Stimulated activated CD4-positive, alpha-beta T cell treated with anti-CD3 and anti-CD28 coated beads, Interleukin-4, amount 100 ng/mL, for 48 hours (primary cell): ENCODE measurements around the gene MINK1.

Source experiments
- DNase-seq, 2 donors: peaks; one replicate each; pipeline ENCODE4 v3.0.0-alpha.2; 2020; ENCODE audit warnings: low read depth in 2 of 2

Gene MINK1

GRCh38 chr17:4872786-4873185, 39.6 kb downstream of the MINK1 start:
- no peak for DNase-seq

DNA sequence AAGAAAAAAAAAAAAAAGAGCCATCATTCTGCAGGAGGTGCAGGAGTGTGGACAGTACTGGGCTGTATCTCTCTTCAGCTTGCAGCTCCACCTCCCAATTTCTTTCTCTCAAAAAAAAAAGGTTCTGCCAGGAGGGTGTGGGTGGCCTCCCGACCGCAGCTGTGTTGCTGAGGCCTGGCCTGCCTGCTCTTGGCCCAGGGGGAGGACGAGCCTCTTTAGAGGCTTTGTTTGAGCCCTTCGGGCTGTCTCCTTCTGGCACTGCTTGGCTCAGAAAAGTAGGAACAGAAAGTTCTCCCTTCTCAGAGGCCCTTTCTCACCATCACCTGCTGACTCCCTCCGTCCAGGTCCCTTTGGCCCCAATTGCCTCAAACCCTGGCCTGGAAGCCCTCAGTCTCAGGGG, 43.9 kb downstream of the MINK1 start:
- no peak for DNase-seq

GRCh38 chr17:4879601-4880000, 46.5 kb downstream of the MINK1 start:
- no peak for DNase-seq

DNA sequence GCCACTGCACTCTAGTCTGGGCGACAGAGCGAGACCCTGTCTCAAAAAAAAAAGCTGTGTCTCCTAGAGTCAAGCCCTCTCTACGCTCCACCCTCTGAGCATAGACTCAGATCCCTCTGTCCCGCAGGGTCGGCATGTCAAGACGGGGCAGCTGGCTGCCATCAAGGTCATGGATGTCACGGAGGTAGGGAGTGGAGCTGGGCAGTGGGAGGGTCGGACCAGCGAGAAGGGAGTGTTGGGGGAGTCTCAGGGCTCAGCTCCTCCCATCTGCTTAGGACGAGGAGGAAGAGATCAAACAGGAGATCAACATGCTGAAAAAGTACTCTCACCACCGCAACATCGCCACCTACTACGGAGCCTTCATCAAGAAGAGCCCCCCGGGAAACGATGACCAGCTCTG, 47.7 kb downstream of the MINK1 start:
- no peak for DNase-seq

DNA sequence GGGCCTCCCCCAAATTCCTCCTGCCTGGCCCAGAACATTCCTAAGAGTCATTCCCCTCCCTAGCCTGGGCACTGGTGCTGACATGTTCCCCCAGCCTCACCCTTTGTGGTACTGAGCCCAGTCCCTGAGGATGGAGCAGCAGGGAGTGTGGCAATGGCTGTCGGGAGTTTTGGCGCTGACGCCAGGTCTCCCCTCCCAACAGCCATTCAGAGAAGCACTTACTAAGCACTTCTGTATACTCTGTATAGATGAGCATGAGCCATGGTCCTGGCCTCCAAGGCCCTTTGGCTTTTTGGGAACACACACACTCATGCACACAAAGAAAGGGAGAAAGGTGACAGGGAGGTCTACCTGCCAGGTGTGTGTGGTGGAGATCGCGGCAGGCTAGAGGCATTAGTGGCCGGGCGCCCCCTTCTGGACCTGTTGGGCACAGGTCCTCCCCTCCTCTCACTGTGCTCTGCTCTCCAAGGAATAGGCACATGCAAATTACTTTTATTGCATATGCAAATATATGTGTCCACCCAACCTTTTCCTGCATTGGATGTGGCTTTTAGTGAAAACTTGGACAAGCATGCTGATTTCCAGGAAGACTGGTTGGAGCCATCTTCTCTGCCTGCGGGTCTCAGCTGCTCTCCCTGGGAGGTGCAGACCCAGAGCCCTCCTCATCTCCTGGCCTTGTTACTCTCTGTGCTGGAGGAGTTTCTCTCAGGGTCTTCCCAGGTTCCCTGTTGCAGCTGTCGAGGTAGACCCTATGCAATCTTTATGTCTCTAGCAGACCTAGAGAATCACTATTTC, 48.8 kb downstream of the MINK1 start:
- DNase-seq = peak; percentile 56 to 58

DNA sequence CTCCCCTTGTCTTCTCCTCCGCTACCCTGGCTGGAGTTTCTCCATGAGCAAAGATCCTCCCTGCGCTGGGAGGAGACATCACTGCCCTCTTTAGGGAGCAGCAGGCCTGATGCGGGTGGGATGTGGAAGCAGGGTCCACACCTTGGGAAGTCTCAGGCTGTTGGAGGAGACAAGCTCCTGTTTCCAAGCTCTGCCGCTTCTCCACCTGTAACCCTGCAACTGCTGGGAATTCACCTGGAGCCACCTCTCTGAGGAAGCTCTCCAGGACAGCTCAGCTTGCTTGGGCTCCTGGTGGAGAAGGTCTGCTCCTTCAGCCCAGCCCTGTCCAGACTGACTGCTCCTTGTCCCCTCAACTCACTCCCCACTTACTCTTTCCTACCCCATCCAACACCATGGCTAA, 51.3 kb downstream of the MINK1 start:
- DNase-seq = no peak

DNA sequence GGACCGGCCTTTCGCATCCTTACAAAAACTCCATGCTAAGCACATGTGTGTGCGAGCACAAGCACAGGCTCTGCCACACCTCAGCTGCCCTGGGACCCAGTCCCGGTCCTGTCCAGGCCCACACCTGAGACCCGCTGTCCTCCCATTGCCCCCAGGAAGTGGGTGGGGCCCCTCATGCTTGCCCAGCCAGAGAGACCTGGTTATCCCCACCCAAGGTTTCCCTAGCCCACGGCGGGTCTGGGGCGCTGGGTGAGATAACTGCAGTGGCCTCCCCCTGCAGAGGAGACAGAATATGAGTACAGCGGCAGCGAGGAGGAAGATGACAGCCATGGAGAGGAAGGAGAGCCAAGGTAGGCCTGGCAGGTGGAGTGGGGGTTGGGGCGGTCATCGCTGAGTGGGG, 53.7 kb downstream of the MINK1 start:
- no peak for DNase-seq

GRCh38 chr17:4887581-4887980, 54.4 kb downstream of the MINK1 start:
- DNase-seq = no peak

DNA sequence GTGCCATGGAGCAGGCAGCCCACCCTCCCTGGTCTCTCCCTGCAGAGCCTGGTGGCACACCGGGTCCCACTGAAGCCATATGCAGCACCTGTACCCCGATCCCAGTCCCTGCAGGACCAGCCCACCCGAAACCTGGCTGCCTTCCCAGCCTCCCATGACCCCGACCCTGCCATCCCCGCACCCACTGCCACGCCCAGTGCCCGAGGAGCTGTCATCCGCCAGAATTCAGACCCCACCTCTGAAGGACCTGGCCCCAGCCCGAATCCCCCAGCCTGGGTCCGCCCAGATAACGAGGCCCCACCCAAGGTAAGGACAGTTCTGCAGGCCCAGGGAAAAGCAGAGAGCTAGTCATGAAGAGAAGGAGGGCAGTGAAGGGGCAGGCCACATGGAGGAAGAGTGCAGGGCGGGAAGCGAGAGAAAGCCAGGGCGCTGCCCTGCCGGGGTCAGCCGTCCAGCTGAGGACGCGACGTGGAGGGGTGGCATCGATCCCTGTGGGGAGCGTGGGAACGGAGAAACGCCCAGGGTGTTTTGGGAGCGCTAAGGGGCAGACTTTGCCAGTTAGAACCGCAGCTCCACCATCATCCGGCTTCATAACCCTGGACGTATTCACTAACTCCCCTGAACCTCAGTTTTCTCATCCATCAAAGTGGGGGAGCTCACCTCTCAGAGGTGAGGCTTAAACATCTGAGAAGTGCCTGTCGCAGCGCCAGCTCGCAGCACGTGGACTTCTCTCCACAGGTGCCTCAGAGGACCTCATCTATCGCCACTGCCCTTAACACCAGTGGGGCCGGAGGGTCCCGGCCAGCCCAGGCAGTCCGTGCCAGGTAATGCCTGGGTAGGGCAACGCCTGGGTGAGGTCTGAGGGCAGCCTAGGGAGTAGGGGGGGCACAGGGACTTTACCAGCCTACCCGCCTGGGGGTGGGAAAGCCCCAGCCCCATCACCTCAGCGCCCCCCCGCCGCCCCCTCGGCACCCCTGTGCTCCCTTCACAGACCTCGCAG, 58.6 kb downstream of the MINK1 start:
- DNase-seq = no peak

GRCh38 chr17:4892499-4893221, 59.5 kb downstream of the MINK1 start:
- DNase-seq = no peak

DNA sequence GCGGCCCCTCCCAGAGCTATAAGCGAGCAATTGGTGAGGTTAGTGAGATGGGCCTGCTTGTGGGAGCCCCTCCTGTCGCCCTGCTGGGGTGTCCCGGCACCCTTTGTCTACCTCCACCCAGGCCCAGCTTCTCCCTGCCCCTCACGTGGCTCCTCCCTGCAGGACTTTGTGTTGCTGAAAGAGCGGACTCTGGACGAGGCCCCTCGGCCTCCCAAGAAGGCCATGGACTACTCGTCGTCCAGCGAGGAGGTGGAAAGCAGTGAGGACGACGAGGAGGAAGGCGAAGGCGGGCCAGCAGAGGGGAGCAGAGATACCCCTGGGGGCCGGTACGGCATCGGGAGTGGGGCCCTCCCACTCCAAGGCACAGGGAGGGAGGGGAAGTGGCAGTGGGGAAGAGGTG, 60.1 kb downstream of the MINK1 start:
- DNase-seq = no peak

DNA sequence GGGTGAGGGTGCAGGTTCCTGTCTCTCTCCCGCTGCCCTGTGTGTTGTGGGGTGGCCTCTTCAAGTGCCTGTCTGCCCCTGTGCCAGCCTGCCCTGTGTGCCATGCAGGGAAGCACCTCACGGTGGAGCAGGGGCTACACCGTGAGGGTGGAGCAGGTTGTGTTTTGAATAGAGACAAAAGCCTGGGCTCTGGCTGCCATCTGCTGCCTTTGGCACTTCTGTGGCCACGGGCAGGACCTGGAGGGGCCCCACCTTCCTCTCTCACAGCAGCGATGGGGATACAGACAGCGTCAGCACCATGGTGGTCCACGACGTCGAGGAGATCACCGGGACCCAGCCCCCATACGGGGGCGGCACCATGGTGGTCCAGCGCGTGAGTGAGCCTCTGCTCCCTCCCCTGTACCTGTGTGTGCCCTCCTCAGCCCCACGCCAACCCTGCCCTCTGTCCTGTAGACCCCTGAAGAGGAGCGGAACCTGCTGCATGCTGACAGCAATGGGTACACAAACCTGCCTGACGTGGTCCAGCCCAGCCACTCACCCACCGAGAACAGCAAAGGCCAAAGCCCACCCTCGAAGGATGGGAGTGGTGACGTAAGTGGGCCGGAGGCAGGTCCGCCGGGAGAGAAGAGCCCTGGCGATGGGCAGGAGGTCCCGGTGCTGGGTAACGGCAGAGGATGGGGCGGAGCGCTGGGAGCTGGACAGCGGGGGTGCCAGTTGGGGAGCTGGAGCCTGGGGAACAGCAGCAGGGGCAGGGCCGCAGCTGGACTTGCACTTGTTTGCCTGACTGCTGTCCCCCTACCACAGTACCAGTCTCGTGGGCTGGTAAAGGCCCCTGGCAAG, 60.8 kb downstream of the MINK1 start:
- DNase-seq = no peak

GRCh38 chr17:4895121-4895520, 62.0 kb downstream of the MINK1 start:
- no peak for DNase-seq

DNA sequence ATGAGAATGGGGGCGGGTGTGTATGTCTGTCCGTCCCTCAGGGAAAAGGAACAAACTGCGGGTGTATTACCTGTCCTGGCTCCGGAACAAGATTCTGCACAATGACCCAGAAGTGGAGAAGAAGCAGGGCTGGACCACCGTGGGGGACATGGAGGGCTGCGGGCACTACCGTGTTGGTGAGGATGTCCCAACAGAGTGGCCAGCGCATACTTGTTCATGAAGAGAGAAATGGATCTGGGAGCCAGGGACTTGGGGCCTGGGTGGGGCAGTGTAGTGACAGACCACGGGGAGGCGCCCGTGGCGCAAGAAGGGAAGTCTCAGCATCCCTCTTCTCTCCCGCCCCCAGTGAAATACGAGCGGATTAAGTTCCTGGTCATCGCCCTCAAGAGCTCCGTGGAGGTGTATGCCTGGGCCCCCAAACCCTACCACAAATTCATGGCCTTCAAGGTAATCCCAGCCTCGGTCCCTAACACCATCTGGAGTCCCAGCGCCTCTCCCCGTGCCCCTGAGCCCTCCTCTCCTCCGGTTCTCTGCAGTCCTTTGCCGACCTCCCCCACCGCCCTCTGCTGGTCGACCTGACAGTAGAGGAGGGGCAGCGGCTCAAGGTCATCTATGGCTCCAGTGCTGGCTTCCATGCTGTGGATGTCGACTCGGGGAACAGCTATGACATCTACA, 62.7 kb downstream of the MINK1 start:
- no peak for DNase-seq

DNA sequence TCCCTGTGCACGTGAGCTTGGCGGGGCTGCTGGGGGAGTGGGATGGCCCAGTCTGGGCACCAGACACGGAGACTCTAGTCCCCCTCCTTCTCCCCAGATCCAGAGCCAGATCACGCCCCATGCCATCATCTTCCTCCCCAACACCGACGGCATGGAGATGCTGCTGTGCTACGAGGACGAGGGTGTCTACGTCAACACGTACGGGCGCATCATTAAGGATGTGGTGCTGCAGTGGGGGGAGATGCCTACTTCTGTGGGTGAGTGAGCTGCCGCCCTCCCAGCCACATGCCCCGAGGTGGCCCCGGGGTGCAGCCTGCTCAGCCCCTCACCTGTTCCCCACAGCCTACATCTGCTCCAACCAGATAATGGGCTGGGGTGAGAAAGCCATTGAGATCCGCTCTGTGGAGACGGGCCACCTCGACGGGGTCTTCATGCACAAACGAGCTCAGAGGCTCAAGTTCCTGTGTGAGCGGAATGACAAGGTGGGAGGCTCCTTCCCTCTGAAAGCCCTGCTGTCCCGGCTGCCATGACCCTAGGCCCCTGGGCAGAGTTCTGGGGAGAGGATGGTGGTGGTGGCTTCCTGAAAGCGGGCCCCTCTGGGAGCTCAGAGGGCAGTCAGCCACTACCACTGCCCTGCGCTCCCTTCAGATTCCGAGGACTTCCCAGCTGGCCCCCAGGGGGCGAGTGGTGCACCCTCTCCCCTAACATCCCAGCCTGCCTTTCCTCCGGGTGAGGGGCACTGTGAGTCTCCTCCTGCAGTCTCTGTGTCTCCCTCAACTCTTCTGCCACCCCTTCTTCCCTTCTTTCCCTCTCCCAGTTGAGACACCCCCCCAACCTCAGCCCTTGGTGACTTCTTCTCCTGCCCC, 63.4 kb downstream of the MINK1 start:
- DNase-seq = no peak

DNA sequence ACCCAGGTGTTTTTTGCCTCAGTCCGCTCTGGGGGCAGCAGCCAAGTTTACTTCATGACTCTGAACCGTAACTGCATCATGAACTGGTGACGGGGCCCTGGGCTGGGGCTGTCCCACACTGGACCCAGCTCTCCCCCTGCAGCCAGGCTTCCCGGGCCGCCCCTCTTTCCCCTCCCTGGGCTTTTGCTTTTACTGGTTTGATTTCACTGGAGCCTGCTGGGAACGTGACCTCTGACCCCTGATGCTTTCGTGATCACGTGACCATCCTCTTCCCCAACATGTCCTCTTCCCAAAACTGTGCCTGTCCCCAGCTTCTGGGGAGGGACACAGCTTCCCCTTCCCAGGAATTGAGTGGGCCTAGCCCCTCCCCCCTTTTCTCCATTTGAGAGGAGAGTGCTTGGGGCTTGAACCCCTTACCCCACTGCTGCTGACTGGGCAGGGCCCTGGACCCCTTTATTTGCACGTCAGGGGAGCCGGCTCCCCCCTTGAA, 64.1 kb downstream of the MINK1 start:
- no peak for DNase-seq

DNA sequence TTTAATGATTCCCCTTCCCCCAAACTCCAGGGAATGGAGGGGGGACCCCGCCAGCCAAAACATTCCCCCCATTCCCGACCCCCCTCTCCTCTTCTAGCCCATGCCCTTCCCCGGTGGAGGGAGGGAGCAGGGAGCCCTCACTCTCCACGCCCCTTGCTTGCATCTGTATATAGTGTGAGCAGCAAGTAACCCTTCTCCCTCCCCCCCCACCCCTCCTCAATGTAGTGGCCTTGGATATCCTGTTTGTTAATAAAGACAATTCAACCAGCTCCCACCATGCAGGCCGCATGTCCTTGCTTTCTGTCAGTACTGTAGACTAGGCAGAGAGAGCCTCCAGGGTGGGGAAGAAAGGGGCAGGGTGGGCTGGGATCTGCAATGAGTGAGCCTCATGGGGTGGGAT, 64.6 kb downstream of the MINK1 start:
- no peak for DNase-seq

- no peak for DNase-seq
Observed at GRCh38 chr17:4898351-4898750, 65.2 kb downstream of the MINK1 start.

GRCh38 chr17:4898927-4899326, 65.8 kb downstream of the MINK1 start:
- DNase-seq = no peak
